HG02759 (cell line): ENCODE data around the gene SAAL1.
"Not testable (repeated sequence)": the region's sequence is repeated elsewhere in the genome, so short reads cannot be mapped to it uniquely, and the experiment has no call there.

Source experiments
- ATAC-seq: cut with Tn5 transposase; IDR thresholded peaks from one replicate; pipeline ENCODE4 v1.9.1; 2021; ENCODE audit warnings: mild to moderate bottlenecking, moderate library complexity; ENCODE audit not compliant: unreplicated experiment

Gene SAAL1, protein sequence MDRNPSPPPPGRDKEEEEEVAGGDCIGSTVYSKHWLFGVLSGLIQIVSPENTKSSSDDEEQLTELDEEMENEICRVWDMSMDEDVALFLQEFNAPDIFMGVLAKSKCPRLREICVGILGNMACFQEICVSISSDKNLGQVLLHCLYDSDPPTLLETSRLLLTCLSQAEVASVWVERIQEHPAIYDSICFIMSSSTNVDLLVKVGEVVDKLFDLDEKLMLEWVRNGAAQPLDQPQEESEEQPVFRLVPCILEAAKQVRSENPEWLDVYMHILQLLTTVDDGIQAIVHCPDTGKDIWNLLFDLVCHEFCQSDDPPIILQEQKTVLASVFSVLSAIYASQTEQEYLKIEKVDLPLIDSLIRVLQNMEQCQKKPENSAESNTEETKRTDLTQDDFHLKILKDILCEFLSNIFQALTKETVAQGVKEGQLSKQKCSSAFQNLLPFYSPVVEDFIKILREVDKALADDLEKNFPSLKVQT

DNA sequence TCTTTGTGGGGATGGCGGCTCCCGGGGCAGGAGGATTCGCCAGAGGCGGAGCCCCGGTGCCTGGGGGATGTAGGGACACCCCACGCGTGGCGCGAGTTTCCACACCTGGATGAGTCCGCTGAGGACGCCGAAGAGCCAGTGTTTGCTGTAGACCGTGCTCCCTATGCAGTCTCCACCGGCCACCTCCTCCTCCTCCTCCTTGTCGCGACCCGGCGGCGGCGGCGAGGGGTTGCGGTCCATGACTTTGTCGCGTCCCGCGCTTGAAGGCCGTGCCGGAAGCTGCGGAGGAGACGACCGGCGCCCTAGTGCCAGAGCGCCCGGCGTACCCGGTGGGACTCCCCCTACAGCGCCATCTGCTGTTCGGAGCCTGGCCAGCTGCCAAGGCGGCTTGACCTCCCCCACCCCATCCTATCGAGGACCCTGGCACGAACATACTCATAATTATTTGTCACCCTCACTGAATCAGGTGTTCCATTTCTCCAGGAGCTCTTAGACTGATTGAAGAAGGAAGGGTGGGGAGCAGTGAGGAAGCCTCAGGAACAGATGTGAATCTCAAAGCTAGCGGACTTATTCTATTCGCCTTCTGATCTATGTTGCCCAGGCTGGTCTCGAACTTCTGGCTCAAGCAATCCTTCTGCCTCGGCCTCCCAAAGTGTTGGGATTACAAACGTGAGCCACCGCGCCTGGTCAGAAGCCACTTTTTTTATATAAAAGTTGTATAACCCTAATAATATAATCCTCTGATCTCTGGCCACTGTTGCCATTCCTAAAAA, at the start of gene SAAL1:
TSS of gene SAAL1 (minus strand) at position 281 of the 773 bp plus-strand sequence. CDS start at position 240, 41 bp downstream.
- peak; percentile 97 for ATAC-seq

GRCh38 chr11:18151581-18151980, 45.7 kb upstream of the SAAL1 start:
- ATAC-seq: no peak

- no peak for ATAC-seq
These were observed 40.0 kb upstream of the SAAL1 start for GRCh38 chr11:18145837-18146236.

- no peak for ATAC-seq
These were observed 39.1 kb upstream of the SAAL1 start for GRCh38 chr11:18145025-18145424.

- no peak for ATAC-seq
These were observed 38.4 kb upstream of the SAAL1 start for GRCh38 chr11:18144243-18144642.

DNA sequence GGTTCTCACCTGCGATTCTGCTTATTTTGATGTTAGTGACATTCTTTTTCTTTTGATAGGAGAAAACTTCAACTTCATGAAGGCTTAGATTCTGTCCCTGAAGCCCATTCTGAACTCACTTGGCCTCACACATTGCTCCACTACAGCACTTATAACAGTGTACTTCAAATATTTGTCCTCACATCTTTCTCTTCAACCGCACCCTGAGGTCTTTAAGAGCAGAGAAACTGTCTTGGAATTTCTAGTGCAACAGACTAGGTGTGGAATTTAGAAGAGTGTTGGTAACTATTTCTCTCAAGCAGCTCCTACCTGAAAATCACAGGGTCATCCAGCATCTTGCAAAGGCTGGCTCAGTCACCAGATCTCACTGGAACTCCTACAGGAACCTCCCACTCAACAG, 34.3 kb upstream of the SAAL1 start:
- no peak for ATAC-seq

GRCh38 chr11:18137186-18137800, 31.4 kb upstream of the SAAL1 start:
- ATAC-seq: no peak

- no peak for ATAC-seq
These were observed 29.4 kb upstream of the SAAL1 start for GRCh38 chr11:18135308-18135707.

DNA sequence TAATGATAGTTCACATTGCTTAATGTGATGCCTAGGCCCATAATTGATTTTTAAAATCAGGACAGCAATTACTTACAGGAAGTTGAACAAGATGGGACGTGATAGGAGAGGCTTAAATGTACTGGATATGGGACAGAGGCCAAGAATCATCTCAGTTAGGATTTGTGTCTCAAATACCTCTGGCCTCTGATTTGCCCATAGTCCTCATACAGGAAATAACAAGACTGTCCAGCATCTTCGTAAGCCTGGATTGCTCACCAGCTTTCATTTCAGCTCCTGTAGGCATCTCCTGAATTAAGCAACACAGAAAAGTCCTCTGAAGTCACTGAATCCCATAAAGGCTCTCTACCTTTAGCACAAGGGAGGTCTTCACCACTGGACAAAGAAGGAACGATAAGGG, 26.5 kb upstream of the SAAL1 start, which contains the start of gene MRGPRX3:
TSS of gene MRGPRX3 (plus strand) at position 231 of the 400 bp plus-strand sequence. CDS start 4,632 bp downstream, outside the sequence.
- no peak for ATAC-seq

- ATAC-seq: not testable (repeated sequence)
These were observed 25.2 kb upstream of the SAAL1 start for GRCh38 chr11:18131115-18131514.

GRCh38 chr11:18121331-18121828, 15.5 kb upstream of the SAAL1 start:
- not testable (repeated sequence) for ATAC-seq

- peak; percentile 92 for ATAC-seq
These were observed 9.7 kb upstream of the SAAL1 start for GRCh38 chr11:18115360-18116127.

- ATAC-seq: no peak
These were observed 5.1 kb upstream of the SAAL1 start for GRCh38 chr11:18111005-18111404.

GRCh38 chr11:18108254-18108653, 2.4 kb upstream of the SAAL1 start:
- no peak for ATAC-seq

GRCh38 chr11:18106688-18107087, 806 bp upstream of the SAAL1 start:
- ATAC-seq: no peak

DNA sequence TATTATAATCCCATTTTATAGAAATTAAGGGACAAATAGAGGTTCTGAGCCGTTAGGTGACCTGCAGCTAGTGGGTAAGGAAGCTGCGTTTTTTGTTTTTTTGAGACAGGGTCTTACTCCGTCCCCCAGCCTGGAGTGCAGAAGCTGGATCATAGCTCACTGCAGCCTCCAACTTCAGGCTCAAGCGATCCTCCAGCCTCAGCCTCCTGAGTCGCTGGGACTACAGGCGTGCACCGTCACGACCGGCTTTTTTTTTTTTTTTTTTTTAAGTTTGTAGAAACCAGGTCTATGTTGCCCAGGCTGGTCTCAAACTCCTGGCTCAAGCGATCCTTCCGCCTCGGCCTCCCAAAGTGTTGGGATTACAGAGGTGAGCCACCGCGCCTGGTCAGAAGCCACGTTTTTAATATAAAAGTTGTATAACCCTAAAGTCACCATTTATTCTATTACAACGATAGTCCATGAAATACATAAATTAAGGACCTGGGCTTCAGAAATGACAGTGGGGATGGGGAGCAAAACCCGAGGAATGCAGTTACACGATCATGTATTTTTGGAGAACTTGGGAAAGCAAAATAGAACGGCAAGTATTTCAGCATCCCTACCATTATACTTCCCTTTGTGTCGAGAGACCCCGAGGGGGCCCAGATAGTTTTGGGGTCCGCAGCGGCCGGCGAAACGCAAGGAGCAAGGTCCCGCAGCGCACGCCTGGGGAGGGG, 638 bp downstream of the SAAL1 start:
- no peak for ATAC-seq

- ATAC-seq: no peak
These were observed 4.8 kb downstream of the SAAL1 start for GRCh38 chr11:18100926-18101656.

DNA sequence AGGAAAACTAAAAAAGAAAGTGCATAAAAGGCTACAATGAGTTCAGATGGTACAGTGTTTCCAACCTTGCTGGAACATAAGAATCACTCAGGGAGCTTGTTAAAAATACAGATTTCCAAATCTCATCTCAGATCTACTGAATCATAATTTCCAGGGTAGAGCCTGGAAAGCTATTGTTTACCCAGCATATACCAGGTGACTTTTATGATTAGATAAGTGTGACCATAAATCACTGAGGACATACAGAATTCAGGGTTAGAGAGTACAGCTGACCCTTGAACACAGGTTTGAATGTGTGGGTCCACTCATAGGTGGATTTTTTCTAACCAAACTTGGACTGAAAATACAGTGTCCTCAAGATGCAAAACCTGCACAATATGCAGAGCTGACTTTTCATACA, 11.9 kb downstream of the SAAL1 start:
- no peak for ATAC-seq

DNA sequence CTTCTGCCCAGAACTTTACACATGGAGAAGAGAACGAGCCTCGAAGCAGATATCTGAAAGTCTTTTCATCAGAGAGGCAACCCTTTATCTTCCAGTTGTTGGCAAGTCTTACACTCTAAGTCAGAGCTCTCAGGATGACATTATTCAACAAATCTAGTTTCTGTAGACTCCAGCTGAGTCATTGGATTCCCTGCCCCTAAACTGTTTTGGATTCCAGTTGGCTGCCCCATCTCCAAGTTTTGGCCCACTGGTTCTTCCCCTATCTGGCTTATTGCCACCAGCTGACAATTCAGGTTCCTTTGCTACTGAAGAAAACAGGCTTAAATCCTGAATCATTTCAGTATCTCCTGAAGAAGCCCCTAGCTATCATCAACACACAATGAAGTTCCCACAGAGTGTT, 14.2 kb downstream of the SAAL1 start:
- no peak for ATAC-seq
